Natural killer cell (primary cell): ENCODE results near the gene LYST. TPM values are rescaled to one million over a fixed set of nuclear protein-coding genes. Genes with fewer than 3 reads are reported as not detected.

ENCODE experiments used
- ATAC-seq, 3 donors: fragments of 150-1000 bp in 2 of 3; fragments of 200-7000 bp in 1 of 3; cut with Tn5 transposase; 1 replicate in 1 of 3; 2 replicates in 2 of 3; pipeline ENCODE4 v1.10.0; 2021; ENCODE audit warnings: mild to moderate bottlenecking in 2 of 3, moderate library complexity in 2 of 3
- DNase-seq, 2 donors: peaks; one replicate each; pipeline versions ENCODE4 v3.0.0 to v3.0.0-alpha.2; 2013 to 2021; ENCODE audit warnings: mixed read lengths in 1 of 2
- H3K27ac ChIP-seq: one replicate; pipeline ENCODE4 v1.5.1; 2013; ENCODE audit warnings: mild to moderate bottlenecking, low read length
- H3K27me3 ChIP-seq: one replicate; pipeline ENCODE4 v1.6.1; 2013; ENCODE audit warnings: low read length; ENCODE audit not compliant: control insufficient read depth, insufficient read depth
- H3K36me3 ChIP-seq: one replicate; pipeline ENCODE4 v1.6.1; 2013; ENCODE audit warnings: low read length; ENCODE audit not compliant: control insufficient read depth, insufficient read depth
- H3K4me1 ChIP-seq: one replicate; pipeline ENCODE4 v1.6.1; 2013; ENCODE audit warnings: low read length; ENCODE audit not compliant: control insufficient read depth, insufficient read depth
- H3K4me3 ChIP-seq: one replicate; pipeline ENCODE4 v1.5.1; 2013; ENCODE audit warnings: low read length
- H3K9me3 ChIP-seq: one replicate; pipeline ENCODE4 v1.6.1; 2013; ENCODE audit warnings: low read length; ENCODE audit not compliant: control insufficient read depth, insufficient read depth
- H3K27ac Mint-ChIP-seq, 2 donors: one replicate each; pipeline ENCODE4 v1.8.0; 2022; ENCODE audit warnings: mild to moderate bottlenecking in 2 of 2, mixed read lengths in 2 of 2, moderate library complexity in 1 of 2
- H3K27me3 Mint-ChIP-seq, 2 donors: one replicate each; pipeline ENCODE4 v1.8.0; 2022; ENCODE audit warnings: low read depth in 2 of 2, mixed read lengths in 2 of 2
- H3K36me3 Mint-ChIP-seq: one replicate; pipeline ENCODE4 v1.8.0; 2022; ENCODE audit warnings: mixed read lengths
- H3K4me1 Mint-ChIP-seq, 2 donors: one replicate each; pipeline ENCODE4 v1.8.0; 2022; ENCODE audit warnings: mixed read lengths in 2 of 2
- H3K4me3 Mint-ChIP-seq: one replicate; pipeline ENCODE4 v1.8.0; 2022; ENCODE audit warnings: mild to moderate bottlenecking, moderate library complexity, mixed read lengths
- H3K9me3 Mint-ChIP-seq, 2 donors: one replicate each; pipeline ENCODE4 v1.8.0; 2022; ENCODE audit warnings: mixed read lengths in 2 of 2
- WGBS: methylation state at CpG from one replicate; pipeline ENCODE4 v1.1.7; 2013; ENCODE audit warnings: missing lambda C conversion rate; ENCODE audit not compliant: insufficient coverage; 5-methylcytosine and 5-hydroxymethylcytosine counted together
- intact Hi-C: fragments of 100-400 bp; cut with micrococcal nuclease; formaldehyde crosslinking; loops from one replicate; pipeline ENCODE4 v1.14.2; 2022
- total RNA-seq, 4 donors: library from RNA; stranded (reverse); fragments of 120-200 nt in 1 of 4; gene quantifications; one replicate each; pipeline versions ENCODE4 v1.2.3 to v1.2.4, GENCODE V29; 2013 to 2022
- TF ChIP-seq, protein P1 (sequence below): fragments of 200-600 bp; IDR thresholded peaks from one replicate; pipeline ENCODE4 v1.8.0; 2022; ENCODE audit warnings: antibody characterized with exemption

The LYST gene
- total RNA-seq, 3 donors from 2014 or later (not counting 1 experiment from before 2014, with no cell fraction given) = 89.9 to 115 (median 93.6) TPM

DNA sequence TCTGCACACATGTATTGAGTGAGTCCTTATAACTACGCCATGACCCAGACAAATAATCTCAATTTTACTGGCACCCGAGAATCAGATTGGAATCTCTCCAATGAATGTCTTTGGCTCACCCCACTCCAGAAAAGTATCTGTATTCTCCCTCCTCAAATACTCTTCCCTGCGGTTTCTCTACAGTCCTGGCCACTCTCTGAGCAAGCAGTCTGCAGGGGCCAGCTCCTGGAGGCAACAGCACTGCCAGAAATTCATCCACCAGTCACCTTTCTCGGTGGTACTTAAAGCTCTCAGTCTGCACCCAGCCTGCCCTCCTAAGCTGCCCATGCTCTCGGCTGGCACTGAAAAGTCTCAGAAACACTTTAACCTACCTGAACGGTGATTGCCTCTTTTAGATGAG, 16.1 kb upstream of the LYST start:
- Histone ChIP-seq H3K36me3 (no peaks in the 10 kb centered on the region), H3K27ac (no peak overlapping the region), H3K9me3 (no peaks in the 10 kb centered on the region), H3K27me3 (no peaks in the 10 kb centered on the region), H3K4me1 (peaks cover 53% of the 10 kb centered on the region), H3K4me3 (no peak overlapping the region)
- intact Hi-C loops = no loop called here
- no peak overlapping the region for H3K4me3 Mint-ChIP-seq
- H3K36me3 Mint-ChIP-seq = no peaks in the 10 kb centered on the region
- TF ChIP-seq, protein P1, sequence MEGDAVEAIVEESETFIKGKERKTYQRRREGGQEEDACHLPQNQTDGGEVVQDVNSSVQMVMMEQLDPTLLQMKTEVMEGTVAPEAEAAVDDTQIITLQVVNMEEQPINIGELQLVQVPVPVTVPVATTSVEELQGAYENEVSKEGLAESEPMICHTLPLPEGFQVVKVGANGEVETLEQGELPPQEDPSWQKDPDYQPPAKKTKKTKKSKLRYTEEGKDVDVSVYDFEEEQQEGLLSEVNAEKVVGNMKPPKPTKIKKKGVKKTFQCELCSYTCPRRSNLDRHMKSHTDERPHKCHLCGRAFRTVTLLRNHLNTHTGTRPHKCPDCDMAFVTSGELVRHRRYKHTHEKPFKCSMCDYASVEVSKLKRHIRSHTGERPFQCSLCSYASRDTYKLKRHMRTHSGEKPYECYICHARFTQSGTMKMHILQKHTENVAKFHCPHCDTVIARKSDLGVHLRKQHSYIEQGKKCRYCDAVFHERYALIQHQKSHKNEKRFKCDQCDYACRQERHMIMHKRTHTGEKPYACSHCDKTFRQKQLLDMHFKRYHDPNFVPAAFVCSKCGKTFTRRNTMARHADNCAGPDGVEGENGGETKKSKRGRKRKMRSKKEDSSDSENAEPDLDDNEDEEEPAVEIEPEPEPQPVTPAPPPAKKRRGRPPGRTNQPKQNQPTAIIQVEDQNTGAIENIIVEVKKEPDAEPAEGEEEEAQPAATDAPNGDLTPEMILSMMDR = no peak
- peak overlapping the region in 1 of 2 donors; percentile 53 for H3K27ac Mint-ChIP-seq
- peaks cover 47 to 60% of the 10 kb centered on the region in 2 donors for H3K4me1 Mint-ChIP-seq
- ATAC-seq (no peak), DNase-seq (no peak)
- no peaks in the 10 kb centered on the region for H3K27me3 Mint-ChIP-seq
- WGBS = 91% methylated on average over 6 of the region's 6 CpGs
- H3K9me3 Mint-ChIP-seq = no peaks in the 10 kb centered on the region

DNA sequence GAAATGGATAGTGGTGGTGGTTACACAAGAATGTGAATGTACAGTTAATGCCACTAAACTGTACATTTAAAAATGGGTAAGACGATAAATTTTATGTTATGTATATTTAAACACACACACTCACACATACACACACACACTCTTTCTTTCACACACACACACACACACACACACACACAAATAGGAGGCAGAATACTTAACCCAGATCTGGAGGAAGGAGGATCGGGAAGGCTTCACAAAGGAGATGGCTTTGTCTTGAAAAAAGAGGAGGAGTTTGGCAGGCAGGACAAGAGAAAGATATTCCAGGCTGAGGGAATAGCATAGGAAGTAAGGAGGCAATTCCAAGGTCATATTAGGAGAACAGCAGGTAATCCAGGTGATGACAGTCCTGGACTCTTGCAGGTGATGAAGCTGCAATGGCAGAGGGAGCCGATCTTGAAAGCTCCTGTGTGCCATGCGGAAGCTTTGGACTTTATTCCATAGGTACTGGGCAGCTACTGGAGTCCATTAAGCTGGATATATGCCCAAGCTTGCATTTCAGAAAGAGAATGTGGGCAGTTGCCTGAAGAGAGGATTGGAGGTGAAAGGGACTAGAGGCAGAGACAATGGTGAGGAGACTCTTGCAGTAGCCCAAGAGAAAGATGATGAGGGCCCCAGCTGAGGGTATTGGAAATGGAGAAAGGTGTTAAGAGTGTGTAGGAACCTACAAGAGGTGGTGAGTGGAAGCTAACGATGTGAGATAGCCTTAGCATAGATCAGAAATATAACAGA, 15.4 kb upstream of the LYST start:
- intact Hi-C loops = no loop called here
- WGBS = 92% methylated on average over 4 of the region's 5 CpGs
- no peaks in the 10 kb centered on the region for H3K9me3 ChIP-seq
- no peak overlapping the region for H3K4me3 Mint-ChIP-seq
- H3K4me3 ChIP-seq = no peak overlapping the region
- no peaks in the 10 kb centered on the region for H3K9me3 Mint-ChIP-seq
- TF ChIP-seq, protein P1 = no peak
- H3K27ac Mint-ChIP-seq = peak overlapping the region in 1 of 2 donors; percentile 53
- no peak overlapping the region for H3K27ac ChIP-seq
- no peaks in the 10 kb centered on the region for H3K36me3 ChIP-seq
- no peak for DNase-seq
- no peaks in the 10 kb centered on the region for H3K27me3 ChIP-seq
- H3K27me3 Mint-ChIP-seq = no peaks in the 10 kb centered on the region
- H3K4me1 Mint-ChIP-seq = peaks cover 41 to 53% of the 10 kb centered on the region in 2 donors
- H3K4me1 ChIP-seq = peaks cover 48% of the 10 kb centered on the region
- no peak for ATAC-seq
- H3K36me3 Mint-ChIP-seq = no peaks in the 10 kb centered on the region

DNA sequence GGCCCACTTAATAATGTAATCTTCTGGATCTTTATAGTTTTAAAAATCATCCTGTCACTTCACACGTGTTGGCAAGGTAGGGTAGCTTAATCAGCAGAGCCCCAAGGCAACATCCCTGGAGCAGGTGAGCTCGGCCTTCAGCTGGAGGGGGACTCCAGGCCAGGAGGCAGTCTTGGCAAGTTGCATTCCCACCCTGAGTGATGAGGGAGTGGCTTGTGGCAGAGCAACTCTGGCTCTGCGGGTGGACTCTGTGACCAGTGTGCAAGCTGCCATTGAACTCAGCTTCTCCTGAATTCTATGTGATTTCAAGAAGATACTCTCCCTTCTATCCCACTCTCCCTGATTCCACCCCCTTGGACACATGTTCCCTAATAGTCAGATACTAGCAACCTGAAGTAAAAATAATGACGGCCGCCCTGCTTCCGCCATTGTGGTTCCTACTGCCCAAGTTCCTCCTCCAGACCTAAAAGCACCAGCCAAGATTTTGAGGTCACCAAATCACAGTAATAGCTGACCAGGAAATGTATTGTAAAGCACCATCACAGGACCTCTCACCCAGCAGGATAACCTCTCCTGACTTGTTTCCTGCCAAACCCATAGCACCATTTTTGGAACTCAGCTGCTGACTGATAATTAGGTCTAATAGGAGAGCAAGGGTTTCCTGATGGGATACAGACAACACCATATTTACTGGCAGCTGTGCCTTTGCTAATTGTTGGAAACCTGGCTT, 11.5 kb upstream of the LYST start:
- H3K4me3 ChIP-seq = no peak overlapping the region
- peaks cover 55% of the 10 kb centered on the region for H3K4me1 ChIP-seq
- ATAC-seq (no peak), DNase-seq (no peak)
- intact Hi-C loops = no loop called here
- Mint-ChIP-seq H3K4me3 (no peak overlapping the region), H3K36me3 (no peaks in the 10 kb centered on the region), H3K27me3 (no peaks in the 10 kb centered on the region), H3K27ac (peak overlapping the region in 1 of 2 donors; percentile 96), H3K9me3 (no peaks in the 10 kb centered on the region), H3K4me1 (peaks cover 53 to 60% of the 10 kb centered on the region in 2 donors)
- H3K36me3 ChIP-seq = no peaks in the 10 kb centered on the region
- no peaks in the 10 kb centered on the region for H3K9me3 ChIP-seq
- H3K27ac ChIP-seq = no peak overlapping the region
- H3K27me3 ChIP-seq = no peaks in the 10 kb centered on the region
- 92% methylated on average over 6 of the region's 6 CpGs for WGBS
- TF ChIP-seq, protein P1 = no peak
